Panc1 (cell line): ENCODE measurements around the gene CREB5.

Experiments used
- CTCF ChIP-seq: fragments of 450-650 bp; IDR thresholded peaks from 2 replicates; pipeline ENCODE4 v1.5.1; 2017; ENCODE audit warnings: mild to moderate bottlenecking
- SIN3A ChIP-seq: IDR thresholded peaks from 2 replicates; pipeline ENCODE4 v1.6.1; 2012; ENCODE audit warnings: low read depth, mild to moderate bottlenecking, low read length, moderate library complexity, borderline replicate concordance; ENCODE audit not compliant: insufficient read depth
- TF ChIP-seq, protein P1 (sequence below), 2 experiments: IDR thresholded peaks; 2 replicates each; pipeline ENCODE4 v1.6.1; 2011 to 2012; ENCODE audit warnings: low read depth in 2 of 2, control low read depth in 1 of 2, low read length in 1 of 2, mild to moderate bottlenecking in 1 of 2, moderate library complexity in 1 of 2; ENCODE audit not compliant: insufficient read depth in 1 of 2

- TF ChIP-seq, protein P1, sequence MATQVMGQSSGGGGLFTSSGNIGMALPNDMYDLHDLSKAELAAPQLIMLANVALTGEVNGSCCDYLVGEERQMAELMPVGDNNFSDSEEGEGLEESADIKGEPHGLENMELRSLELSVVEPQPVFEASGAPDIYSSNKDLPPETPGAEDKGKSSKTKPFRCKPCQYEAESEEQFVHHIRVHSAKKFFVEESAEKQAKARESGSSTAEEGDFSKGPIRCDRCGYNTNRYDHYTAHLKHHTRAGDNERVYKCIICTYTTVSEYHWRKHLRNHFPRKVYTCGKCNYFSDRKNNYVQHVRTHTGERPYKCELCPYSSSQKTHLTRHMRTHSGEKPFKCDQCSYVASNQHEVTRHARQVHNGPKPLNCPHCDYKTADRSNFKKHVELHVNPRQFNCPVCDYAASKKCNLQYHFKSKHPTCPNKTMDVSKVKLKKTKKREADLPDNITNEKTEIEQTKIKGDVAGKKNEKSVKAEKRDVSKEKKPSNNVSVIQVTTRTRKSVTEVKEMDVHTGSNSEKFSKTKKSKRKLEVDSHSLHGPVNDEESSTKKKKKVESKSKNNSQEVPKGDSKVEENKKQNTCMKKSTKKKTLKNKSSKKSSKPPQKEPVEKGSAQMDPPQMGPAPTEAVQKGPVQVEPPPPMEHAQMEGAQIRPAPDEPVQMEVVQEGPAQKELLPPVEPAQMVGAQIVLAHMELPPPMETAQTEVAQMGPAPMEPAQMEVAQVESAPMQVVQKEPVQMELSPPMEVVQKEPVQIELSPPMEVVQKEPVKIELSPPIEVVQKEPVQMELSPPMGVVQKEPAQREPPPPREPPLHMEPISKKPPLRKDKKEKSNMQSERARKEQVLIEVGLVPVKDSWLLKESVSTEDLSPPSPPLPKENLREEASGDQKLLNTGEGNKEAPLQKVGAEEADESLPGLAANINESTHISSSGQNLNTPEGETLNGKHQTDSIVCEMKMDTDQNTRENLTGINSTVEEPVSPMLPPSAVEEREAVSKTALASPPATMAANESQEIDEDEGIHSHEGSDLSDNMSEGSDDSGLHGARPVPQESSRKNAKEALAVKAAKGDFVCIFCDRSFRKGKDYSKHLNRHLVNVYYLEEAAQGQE (IDR thresholded peaks at IDR 0.05; ENCODE audit: insufficient read depth in 1 of 2, low read depth in 2 of 2, low read length in 1 of 2), result no peak
- TF ChIP-seq CTCF, result no peak
- TF ChIP-seq SIN3A, result no peak
Measured at GRCh38 chr7:28605427-28606085, 193.2 kb downstream of the CREB5 start.
